KMS-11 (cell line): ENCODE data around the gene MBNL1.

Experiments used
- H2AFZ ChIP-seq: fragments of 200-600 bp; sonication (generic); 2 replicates; pipeline ENCODE4 v1.6.1; 2016; ENCODE audit warnings: antibody characterized with exemption, mixed run types, low read depth
- H3K27ac ChIP-seq: fragments of 200-600 bp; sonication (generic); 2 replicates; pipeline ENCODE4 v1.6.1; 2016; ENCODE audit warnings: mild to moderate bottlenecking, mixed run types
- H3K27me3 ChIP-seq: fragments of 200-600 bp; sonication (generic); 2 replicates; pipeline ENCODE4 v1.6.1; 2017; ENCODE audit warnings: mild to moderate bottlenecking, low read depth, mixed run types, moderate library complexity; ENCODE audit not compliant: insufficient read depth
- H3K36me3 ChIP-seq: fragments of 200-600 bp; sonication (generic); 2 replicates; pipeline ENCODE4 v1.6.1; 2017; ENCODE audit warnings: mild to moderate bottlenecking, mixed run types; ENCODE audit not compliant: insufficient read depth
- H3K4me1 ChIP-seq: fragments of 200-600 bp; sonication (generic); 2 replicates; pipeline ENCODE4 v1.6.1; 2016; ENCODE audit warnings: mild to moderate bottlenecking, low read depth, mixed run types; ENCODE audit not compliant: poor library complexity, severe bottlenecking
- H3K4me2 ChIP-seq: fragments of 200-600 bp; sonication (generic); 2 replicates; pipeline ENCODE4 v1.7.0; 2016; ENCODE audit warnings: mild to moderate bottlenecking, mixed run types
- H3K4me3 ChIP-seq: fragments of 200-600 bp; sonication (generic); IDR thresholded peaks from 2 replicates; pipeline ENCODE4 v1.6.1; 2017; ENCODE audit warnings: low read depth, low read length, mixed read lengths; ENCODE audit not compliant: insufficient read depth
- H3K79me2 ChIP-seq: fragments of 200-600 bp; sonication (generic); 2 replicates; pipeline ENCODE4 v1.6.1; 2016; ENCODE audit warnings: low read depth, mixed run types; ENCODE audit not compliant: insufficient read depth
- H3K9ac ChIP-seq: fragments of 200-600 bp; sonication (generic); 2 replicates; pipeline ENCODE4 v1.6.1; 2016; ENCODE audit warnings: mild to moderate bottlenecking, mixed run types
- H4K20me1 ChIP-seq: fragments of 200-600 bp; sonication (generic); 2 replicates; pipeline ENCODE4 v1.6.1; 2016; ENCODE audit warnings: mild to moderate bottlenecking, mixed run types; ENCODE audit not compliant: insufficient read depth
- TF ChIP-seq, protein P1 (sequence below): fragments of 200-600 bp; sonication (generic); conservative IDR thresholded peaks from 2 replicates; pipeline ENCODE4 v1.6.1; 2017; ENCODE audit warnings: low read depth, mild to moderate bottlenecking, antibody characterized with exemption, low read length, moderate library complexity, mixed read lengths

The MBNL1 gene

DNA sequence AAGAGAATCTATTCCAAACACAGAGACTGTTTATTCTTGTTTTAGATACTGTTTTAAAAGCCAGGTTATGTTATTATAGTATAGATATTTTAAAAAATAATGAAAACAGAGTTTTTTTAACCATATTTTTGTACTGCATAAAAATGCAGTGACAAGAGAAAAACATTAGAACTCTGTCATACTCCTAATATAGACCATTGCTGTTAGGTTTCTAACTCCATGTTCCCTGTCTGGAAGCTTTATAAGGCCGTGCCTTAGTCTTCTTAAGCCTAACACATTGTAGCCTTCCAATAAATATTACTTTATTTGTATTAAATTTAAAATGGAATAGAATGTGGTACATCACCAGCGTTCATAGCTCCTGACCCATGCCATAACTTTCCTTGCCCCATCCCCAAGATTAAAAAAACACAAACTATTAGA is 53.2 kb downstream of the MBNL1 start:
- Histone ChIP-seq H3K36me3 (peaks cover 7% of the 10 kb centered on the region; the same call in 1 of the 2 replicates), H3K9ac (peak overlapping the region; percentile 52), H3K27me3 (no peaks in the 10 kb centered on the region), H3K4me2 (peak overlapping the region; percentile 89), H4K20me1 (peaks cover 28% of the 10 kb centered on the region), H3K4me3 (peak overlapping the region; percentile 15), H3K79me2 (peaks cover 99% of the 10 kb centered on the region), H3K4me1 (peaks cover 99% of the 10 kb centered on the region), H3K27ac (peak overlapping the region; percentile 80), H2AFZ (no peak overlapping the region)
- TF ChIP-seq, protein P1, sequence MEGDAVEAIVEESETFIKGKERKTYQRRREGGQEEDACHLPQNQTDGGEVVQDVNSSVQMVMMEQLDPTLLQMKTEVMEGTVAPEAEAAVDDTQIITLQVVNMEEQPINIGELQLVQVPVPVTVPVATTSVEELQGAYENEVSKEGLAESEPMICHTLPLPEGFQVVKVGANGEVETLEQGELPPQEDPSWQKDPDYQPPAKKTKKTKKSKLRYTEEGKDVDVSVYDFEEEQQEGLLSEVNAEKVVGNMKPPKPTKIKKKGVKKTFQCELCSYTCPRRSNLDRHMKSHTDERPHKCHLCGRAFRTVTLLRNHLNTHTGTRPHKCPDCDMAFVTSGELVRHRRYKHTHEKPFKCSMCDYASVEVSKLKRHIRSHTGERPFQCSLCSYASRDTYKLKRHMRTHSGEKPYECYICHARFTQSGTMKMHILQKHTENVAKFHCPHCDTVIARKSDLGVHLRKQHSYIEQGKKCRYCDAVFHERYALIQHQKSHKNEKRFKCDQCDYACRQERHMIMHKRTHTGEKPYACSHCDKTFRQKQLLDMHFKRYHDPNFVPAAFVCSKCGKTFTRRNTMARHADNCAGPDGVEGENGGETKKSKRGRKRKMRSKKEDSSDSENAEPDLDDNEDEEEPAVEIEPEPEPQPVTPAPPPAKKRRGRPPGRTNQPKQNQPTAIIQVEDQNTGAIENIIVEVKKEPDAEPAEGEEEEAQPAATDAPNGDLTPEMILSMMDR: no peak

DNA sequence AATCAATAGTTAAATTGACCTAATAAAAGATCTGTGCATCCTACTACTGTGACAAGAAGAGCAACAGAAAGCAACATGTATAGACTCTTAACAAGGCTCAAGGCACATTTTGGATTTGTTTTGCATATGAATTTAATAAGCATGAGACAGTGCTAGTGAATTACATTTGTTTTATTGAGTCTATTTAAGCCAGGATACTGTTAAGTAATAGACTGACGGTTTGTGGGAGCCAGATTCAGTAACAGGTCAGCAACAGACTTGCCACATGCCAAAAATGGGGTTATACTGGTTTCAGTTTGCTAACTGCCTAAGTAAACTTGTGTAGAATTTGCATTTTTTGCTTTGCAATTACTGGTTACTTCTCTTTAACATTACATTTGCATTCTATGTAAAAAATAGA is 54.0 kb downstream of the MBNL1 start:
- H3K4me1 ChIP-seq: peaks cover 99% of the 10 kb centered on the region
- peak overlapping the region; percentile 80 for H3K27ac ChIP-seq
- no peaks in the 10 kb centered on the region for H3K27me3 ChIP-seq
- TF ChIP-seq, protein P1: no peak
- peak overlapping the region; percentile 89 for H3K4me2 ChIP-seq
- no peak overlapping the region for H3K4me3 ChIP-seq
- peak overlapping the region; percentile 52 for H3K9ac ChIP-seq
- peaks cover 7% of the 10 kb centered on the region; the same call in 1 of the 2 replicates for H3K36me3 ChIP-seq
- H4K20me1 ChIP-seq: peaks cover 23% of the 10 kb centered on the region
- no peak overlapping the region for H2AFZ ChIP-seq
- peaks cover 99% of the 10 kb centered on the region for H3K79me2 ChIP-seq

DNA sequence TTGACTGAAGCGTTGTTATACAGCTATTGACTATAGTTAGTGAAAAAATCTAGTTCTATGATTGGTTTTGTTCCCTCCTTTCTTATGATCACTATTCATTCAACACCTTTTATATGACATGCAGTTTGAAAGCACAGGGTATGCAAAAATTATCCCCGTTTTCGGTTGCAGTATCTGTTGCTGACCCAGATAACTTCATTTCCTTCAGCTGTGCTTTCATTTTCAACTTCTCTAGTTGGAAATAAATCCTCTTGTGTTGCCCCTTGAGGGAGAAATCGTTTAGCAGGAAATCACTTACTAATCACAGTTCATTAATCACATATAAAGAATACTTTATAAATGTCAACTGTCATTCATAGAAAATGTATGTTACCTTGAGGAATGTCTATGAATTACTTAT is 55.1 kb downstream of the MBNL1 start:
- peak overlapping the region; percentile 89 for H3K4me2 ChIP-seq
- peaks cover 99% of the 10 kb centered on the region for H3K79me2 ChIP-seq
- peaks cover 99% of the 10 kb centered on the region for H3K4me1 ChIP-seq
- TF ChIP-seq, protein P1: no peak
- peak overlapping the region; percentile 80 for H3K27ac ChIP-seq
- H3K36me3 ChIP-seq: peaks cover 7% of the 10 kb centered on the region; the same call in 1 of the 2 replicates
- no peak overlapping the region for H2AFZ ChIP-seq
- H3K9ac ChIP-seq: peak overlapping the region; percentile 52; the same call in 1 of the 2 replicates
- H4K20me1 ChIP-seq: peaks cover 25% of the 10 kb centered on the region
- H3K27me3 ChIP-seq: no peaks in the 10 kb centered on the region
- H3K4me3 ChIP-seq: no peak overlapping the region

DNA sequence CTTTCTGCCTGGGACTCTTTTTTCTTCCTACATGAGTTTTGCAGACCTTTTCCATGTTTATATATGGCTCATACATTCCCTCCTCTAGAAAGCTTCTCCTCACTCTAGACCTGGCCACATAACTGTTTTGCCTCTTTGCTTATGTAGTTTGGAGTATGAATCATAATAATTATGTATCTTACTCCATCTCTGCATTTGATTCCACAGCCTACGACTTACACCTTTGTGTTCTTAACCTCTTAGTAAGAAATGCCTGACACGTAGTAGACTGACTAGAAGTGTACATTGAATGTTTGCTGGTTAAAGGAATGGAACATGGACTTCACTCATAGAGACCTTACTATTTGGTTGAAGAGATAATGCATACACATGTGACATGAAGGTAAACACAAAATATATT is 56.4 kb downstream of the MBNL1 start:
- H3K4me3 ChIP-seq: no peak overlapping the region
- peaks cover 99% of the 10 kb centered on the region for H3K79me2 ChIP-seq
- H3K4me1 ChIP-seq: peaks cover 99% of the 10 kb centered on the region
- peaks cover 7% of the 10 kb centered on the region; the same call in 1 of the 2 replicates for H3K36me3 ChIP-seq
- no peaks in the 10 kb centered on the region for H3K27me3 ChIP-seq
- H4K20me1 ChIP-seq: peaks cover 30% of the 10 kb centered on the region
- H3K4me2 ChIP-seq: peak overlapping the region; percentile 36
- no peak overlapping the region for H3K9ac ChIP-seq
- H2AFZ ChIP-seq: no peak overlapping the region
- no peak overlapping the region; the same call in 1 of the 2 replicates for H3K27ac ChIP-seq
- TF ChIP-seq, protein P1: no peak
